HepG2 (cell line): ENCODE data around the gene ERICH3. TPM values are rescaled to one million over a fixed set of nuclear protein-coding genes. Genes with fewer than 3 reads are reported as not detected.

Experiments
- ATAC-seq: fragments of 200-7000 bp; cut with Tn5 transposase; 3 replicates; pipeline ENCODE4 v1.9.1; 2020; ENCODE audit warnings: mild to moderate bottlenecking, moderate library complexity
- BruUV-seq: library from RNA; stranded (reverse); fragments of 400-500 nt; replicated peaks from 2 replicates; lab custom pipeline; 2021; lab: Mats Ljungman, UMichigan
- CTCF ChIA-PET: fragments of 300-600 bp; formaldehyde crosslinking; extraction: SDS; loops from one replicate; lab custom pipeline; 2021; ENCODE audit warnings: low total read pairs, inconsistent platforms, low intra/inter-chr PET ratio; lab: Yijun Ruan, JAX
- POLR2A ChIA-PET: fragments of 350-600 bp; sonication (Branson Sonifier 250); formaldehyde crosslinking; loops from one replicate; lab custom pipeline; 2020; ENCODE audit warnings: antibody characterized with exemption, inconsistent platforms; lab: Yijun Ruan, JAX
- DNase-seq: peaks from one replicate; pipeline ENCODE4 v3.0.0-alpha.2; 2015; ENCODE audit warnings: low spot score
- FAIRE-seq: peaks from 3 replicates; lab custom pipeline; 2011; peaks lifted over from hg19 to GRCh38; lab: Jason Lieb, UNC
- H2AFZ ChIP-seq: one replicate; pipeline ENCODE4 v1.6.1; 2011; ENCODE audit warnings: low read length, inconsistent platforms
- H3K27ac ChIP-seq: fragments of 300-600 bp; 3 replicates; pipeline ENCODE4 v1.8.0; 2011; ENCODE audit warnings: mixed run types, mild to moderate bottlenecking, mixed read lengths, low read length, inconsistent platforms; ENCODE audit not compliant: insufficient read depth; ENCODE audit errors: extremely low read length
- H3K27me3 ChIP-seq, 2 experiments: fragments of 200-600 bp in 1 of 2; 2 replicates in 1 of 2; 3 replicates in 1 of 2; pipeline versions ENCODE4 v1.6.0 to v1.8.0; 2011; ENCODE audit warnings: low read length in 2 of 2, mild to moderate bottlenecking in 2 of 2, moderate library complexity in 2 of 2, inconsistent platforms in 1 of 2; ENCODE audit not compliant: insufficient read depth in 2 of 2, control insufficient read depth in 1 of 2
- H3K36me3 ChIP-seq, 2 experiments: fragments of 200-600 bp in 1 of 2; replicated peaks in 1 of 2; 2 replicates in 1 of 2; 3 replicates in 1 of 2; pipeline versions ENCODE4 v1.5.1 to v1.8.0; 2011; ENCODE audit warnings: low read length in 2 of 2, inconsistent platforms in 1 of 2; ENCODE audit not compliant: insufficient read depth in 2 of 2, control insufficient read depth in 1 of 2
- H3K4me1 ChIP-seq: 2 replicates; pipeline ENCODE4 v1.5.1; 2012; ENCODE audit warnings: low read length, inconsistent platforms; ENCODE audit not compliant: insufficient read depth
- H3K4me2 ChIP-seq: 2 replicates; pipeline ENCODE4 v1.6.0; 2011; ENCODE audit warnings: low read depth, low read length, inconsistent platforms
- H3K4me3 ChIP-seq, 3 experiments: fragments of 200-600 bp in 1 of 3; sonication (generic), shearing (Covaris generic) in 1 of 3; replicated peaks in 1 of 3; 2 replicates each; pipeline ENCODE4 v1.5.1; 2011 to 2016; ENCODE audit warnings: low read length in 3 of 3, inconsistent platforms in 2 of 3, low read depth in 2 of 3, mild to moderate bottlenecking in 2 of 3, control low read depth in 1 of 3, mixed read lengths in 1 of 3; ENCODE audit not compliant: insufficient read depth in 1 of 3
- H3K79me2 ChIP-seq: one replicate; pipeline ENCODE4 v1.6.1; 2011; ENCODE audit warnings: low read length, inconsistent platforms; ENCODE audit not compliant: insufficient read depth
- H3K9ac ChIP-seq: 2 replicates; pipeline ENCODE4 v1.6.0; 2011; ENCODE audit warnings: mild to moderate bottlenecking, low read depth, low read length, inconsistent platforms; ENCODE audit not compliant: insufficient read depth
- H3K9me3 ChIP-seq: 2 replicates; pipeline ENCODE4 v1.5.1; 2012; ENCODE audit warnings: mild to moderate bottlenecking, low read length
- H4K20me1 ChIP-seq: 2 replicates; pipeline ENCODE4 v1.6.0; 2011; ENCODE audit warnings: inconsistent platforms, mild to moderate bottlenecking, low read length, moderate library complexity; ENCODE audit not compliant: insufficient read depth
- CAMTA2 ChIP-seq: sonication (generic); formaldehyde crosslinking; IDR thresholded peaks from 2 replicates; pipeline ENCODE4 v1.4.0; 2020; ENCODE audit warnings: mild to moderate bottlenecking, missing genetic modification reagents, borderline replicate concordance
- CBX2 ChIP-seq, 2 experiments: fragments of 200-600 bp in 1 of 2; sonication (generic); formaldehyde crosslinking in 1 of 2; IDR thresholded peaks; 2 replicates each; pipeline versions ENCODE4 v1.7.0 to v1.8.1; 2018 to 2022; ENCODE audit warnings: low read depth in 2 of 2, low read length in 1 of 2, mild to moderate bottlenecking in 1 of 2, missing genetic modification reagents in 1 of 2
- CENPT ChIP-seq: sonication (generic); formaldehyde crosslinking; IDR thresholded peaks from 2 replicates; pipeline ENCODE4 v1.8.0; 2022; ENCODE audit warnings: low read depth, mild to moderate bottlenecking, moderate library complexity, missing genetic modification reagents
- DZIP1 ChIP-seq: sonication (generic); formaldehyde crosslinking; IDR thresholded peaks from 2 replicates; pipeline ENCODE4 v1.5.0; 2020; ENCODE audit warnings: mild to moderate bottlenecking, missing genetic modification reagents
- GFI1 ChIP-seq: sonication (generic); formaldehyde crosslinking; IDR thresholded peaks from 2 replicates; pipeline ENCODE4 v1.5.0; 2020; ENCODE audit warnings: missing genetic modification reagents, mild to moderate bottlenecking, borderline replicate concordance
- HNRNPH1 ChIP-seq: fragments of 200-400 bp; formaldehyde crosslinking; optimal IDR thresholded peaks from 2 replicates; pipeline ENCODE3; 2017; ENCODE audit warnings: mild to moderate bottlenecking, low read depth, low read length
- JUNB ChIP-seq: sonication (generic); formaldehyde crosslinking; IDR thresholded peaks from 2 replicates; pipeline ENCODE4 v1.8.0; 2022; ENCODE audit warnings: missing genetic modification reagents, mild to moderate bottlenecking, borderline replicate concordance
- MED8 ChIP-seq: sonication (generic); formaldehyde crosslinking; IDR thresholded peaks from 2 replicates; pipeline ENCODE4 v1.8.1; 2023; ENCODE audit warnings: mild to moderate bottlenecking, missing genetic modification reagents; ENCODE audit not compliant: insufficient replicate concordance
- MIER3 ChIP-seq: IDR thresholded peaks from 2 replicates; pipeline ENCODE4 v1.6.1; 2016; ENCODE audit warnings: missing compliant biosample characterization, borderline replicate concordance
- MLLT10 ChIP-seq: sonication (generic); formaldehyde crosslinking; IDR thresholded peaks from 2 replicates; pipeline ENCODE4 v1.4.0; 2020; ENCODE audit warnings: missing genetic modification reagents
- PHB2 ChIP-seq: fragments of 450-650 bp; IDR thresholded peaks from 2 replicates; pipeline ENCODE4 v1.6.1; 2018; ENCODE audit not compliant: partially characterized antibody
- PITX1 ChIP-seq: sonication (generic); formaldehyde crosslinking; IDR thresholded peaks from 2 replicates; pipeline ENCODE4 v1.5.1; 2020; ENCODE audit warnings: mild to moderate bottlenecking, missing genetic modification reagents
- TCF7L2 ChIP-seq: IDR thresholded peaks from 2 replicates; pipeline ENCODE4 v1.6.1; 2011; ENCODE audit warnings: mild to moderate bottlenecking, low read depth, low read length, moderate library complexity
- TFAP4 ChIP-seq: sonication (generic); IDR thresholded peaks from 2 replicates; pipeline ENCODE4 v1.6.1; 2016; ENCODE audit warnings: low read depth, borderline replicate concordance
- ZNF547 ChIP-seq: sonication (generic); formaldehyde crosslinking; IDR thresholded peaks from 2 replicates; pipeline ENCODE4 v1.5.1; 2020; ENCODE audit warnings: mild to moderate bottlenecking, missing genetic modification reagents
- ZNF780A ChIP-seq: sonication (generic); formaldehyde crosslinking; IDR thresholded peaks from 2 replicates; pipeline ENCODE4 v1.8.0; 2022; ENCODE audit warnings: mild to moderate bottlenecking, missing genetic modification reagents, moderate library complexity
- ZNF879 ChIP-seq: sonication (generic); formaldehyde crosslinking; IDR thresholded peaks from 2 replicates; pipeline ENCODE4 v1.8.1; 2023; ENCODE audit warnings: missing genetic modification reagents
- ZZZ3 ChIP-seq: sonication (generic); formaldehyde crosslinking; IDR thresholded peaks from 2 replicates; pipeline ENCODE4 v1.4.0; 2020; ENCODE audit warnings: missing genetic modification reagents, mild to moderate bottlenecking, borderline replicate concordance
- WGBS: methylation state at CpG from one replicate; pipeline ENCODE4 v1.1.6; 2017; ENCODE audit warnings: low lambda C conversion rate; 5-methylcytosine and 5-hydroxymethylcytosine counted together
- in situ Hi-C: cut with HindIII; loops from 2 replicates; pipeline ENCODE4 v1.10.0; 2017; ENCODE audit warnings: low pct_unique_long_range_greater_than_20kb; ENCODE audit not compliant: extremely low pct_ligation_motif_present
- intact Hi-C: fragments of 100-400 bp; cut with micrococcal nuclease; formaldehyde crosslinking; loops from one replicate; pipeline ENCODE4 v1.10.0; 2022; ENCODE audit not compliant: unreplicated experiment
- polyA plus RNA-seq, 8 experiments: library from polyadenylated mRNA; depleted of rRNA in 3 of 8; stranded (reverse) in 7 of 8; unstranded in 1 of 8; fragments of >200 nt; fragmentation: Illumina TruSeq in 4 of 8; extraction: Trizol in 4 of 8; gene quantifications; 2 replicates each; pipeline versions ENCODE4 v1.2.1 to v1.2.3, GENCODE V29; 2011 to 2016; ENCODE audit warnings: low read depth in 4 of 8, missing spikeins in 1 of 8, mixed read lengths in 1 of 8; ENCODE audit not compliant: insufficient read depth in 1 of 8
- total RNA-seq, 5 experiments: library from RNA; depleted of rRNA; stranded (reverse); fragments of >200 nt; fragmentation: Illumina TruSeq; extraction: Trizol; gene quantifications; 2 replicates each; pipeline ENCODE4 v1.2.3, GENCODE V29; 2016; ENCODE audit warnings: low read depth in 1 of 5

Gene ERICH3
- total and polyA plus RNA-seq, 2 of the 13 experiments (the other 11 are each of a cell fraction or from before 2014, with no cell fraction given): 0.03 TPM; not detected in 1

- WGBS: 3% methylated on average over 3 of the region's 3 CpGs
- DNase-seq: no peak
- Histone ChIP-seq H3K4me1 (no peaks in the 10 kb centered on the region), H3K4me3 (no peak overlapping the region), H3K36me3 (no peaks in the 10 kb centered on the region), H3K27ac (no peak overlapping the region), H3K4me2 (no peak overlapping the region), H3K9me3 (no peaks in the 10 kb centered on the region), H3K79me2 (no peaks in the 10 kb centered on the region), H3K27me3 (no peaks in the 10 kb centered on the region), H2AFZ (no peak overlapping the region)
- ChIA-PET CTCF (no interaction called here), POLR2A (no interaction called here)
- BruUV-seq: no TSS peak
- in situ Hi-C loops: no loop called here
- TF ChIP-seq MLLT10: no peak
- TF ChIP-seq CENPT (CRISPR knock-in tag): no peak
- TF ChIP-seq DZIP1 (CRISPR knock-in tag): no peak
- TF ChIP-seq PHB2: no peak
- no peak for TF ChIP-seq JUNB (CRISPR knock-in tag)
- no peak for TF ChIP-seq ZZZ3 (CRISPR knock-in tag)
- TF ChIP-seq, all 625 proteins: peak for 0
- ATAC-seq (no peak), FAIRE-seq (no peak)
- H4K20me1 ChIP-seq: no peaks in the 10 kb centered on the region
- H3K9ac ChIP-seq: no peak overlapping the region
- intact Hi-C loops: no loop called here
Measured at GRCh38 chr1:74620242-74620641, 53.4 kb downstream of the ERICH3 start.

GRCh38 chr1:74618974-74619373, 54.6 kb downstream of the ERICH3 start:
- in situ Hi-C loops: no loop called here
- H3K4me3 ChIP-seq: no peak overlapping the region
- TF ChIP-seq TCF7L2 (no peak), HNRNPH1 (no peak), ZNF547 (no peak), CAMTA2 (no peak), TFAP4 (no peak), CBX2 (IDR thresholded peaks at IDR 0.05; ENCODE audit: low read depth, low read length) (no peak), CBX2 (CRISPR knock-in tag; IDR thresholded peaks at IDR 0.05; ENCODE audit: low read depth) (no peak), MIER3 (CRISPR knock-in tag) (no peak), GFI1 (CRISPR knock-in tag) (no peak), ZNF780A (CRISPR knock-in tag) (no peak), PITX1 (CRISPR knock-in tag) (no peak), MED8 (CRISPR knock-in tag) (no peak), ZNF879 (no peak)
- TF ChIP-seq, all 625 proteins: peak for 0
- POLR2A ChIA-PET: no interaction called here
- no TSS peak for BruUV-seq
- CTCF ChIA-PET: no interaction called here
- Histone ChIP-seq H3K36me3 (no peaks in the 10 kb centered on the region), H3K4me1 (no peaks in the 10 kb centered on the region), H3K4me2 (no peak overlapping the region), H3K27ac (no peak overlapping the region), H3K9me3 (no peaks in the 10 kb centered on the region), H2AFZ (no peak overlapping the region), H4K20me1 (no peaks in the 10 kb centered on the region), H3K79me2 (no peaks in the 10 kb centered on the region), H3K9ac (no peak overlapping the region), H3K27me3 (no peaks in the 10 kb centered on the region)
- no peak for FAIRE-seq
- intact Hi-C loops: no loop called here
- no peak for DNase-seq
- 0% methylated on average over 2 of the region's 2 CpGs for WGBS
- no peak for ATAC-seq
